Fibroblast of lung (primary cell): Measurements from ENCODE around the gene OR51A2.

Experiments used
- CTCF ChIP-seq, 2 donors: IDR thresholded peaks in 1 of 2; conservative IDR thresholded peaks in 1 of 2; 1 replicate in 1 of 2; 2 replicates in 1 of 2; pipeline ENCODE4 v1.5.1; 2011 to 2012; ENCODE audit warnings: low read length in 2 of 2, control low read depth in 1 of 2, inconsistent platforms in 1 of 2, low read depth in 1 of 2, mild to moderate bottlenecking in 1 of 2
- EZH2 ChIP-seq: IDR thresholded peaks from 2 replicates; pipeline ENCODE4 v1.5.1; 2012; ENCODE audit warnings: low read length, control low read depth, mild to moderate bottlenecking; ENCODE audit errors: missing control alignments

GRCh38 chr11:4983841-4984240 is 28.3 kb upstream of the OR51A2 start:
- TF ChIP-seq CTCF (conservative IDR thresholded peaks at IDR 0.05 in 1 of 2, IDR thresholded peaks at IDR 0.05 in 1 of 2; ENCODE audit: low read depth in 1 of 2, low read length in 2 of 2) (no peak), EZH2 (no peak)
